ENCODE data around the gene BICC1.

DNA sequence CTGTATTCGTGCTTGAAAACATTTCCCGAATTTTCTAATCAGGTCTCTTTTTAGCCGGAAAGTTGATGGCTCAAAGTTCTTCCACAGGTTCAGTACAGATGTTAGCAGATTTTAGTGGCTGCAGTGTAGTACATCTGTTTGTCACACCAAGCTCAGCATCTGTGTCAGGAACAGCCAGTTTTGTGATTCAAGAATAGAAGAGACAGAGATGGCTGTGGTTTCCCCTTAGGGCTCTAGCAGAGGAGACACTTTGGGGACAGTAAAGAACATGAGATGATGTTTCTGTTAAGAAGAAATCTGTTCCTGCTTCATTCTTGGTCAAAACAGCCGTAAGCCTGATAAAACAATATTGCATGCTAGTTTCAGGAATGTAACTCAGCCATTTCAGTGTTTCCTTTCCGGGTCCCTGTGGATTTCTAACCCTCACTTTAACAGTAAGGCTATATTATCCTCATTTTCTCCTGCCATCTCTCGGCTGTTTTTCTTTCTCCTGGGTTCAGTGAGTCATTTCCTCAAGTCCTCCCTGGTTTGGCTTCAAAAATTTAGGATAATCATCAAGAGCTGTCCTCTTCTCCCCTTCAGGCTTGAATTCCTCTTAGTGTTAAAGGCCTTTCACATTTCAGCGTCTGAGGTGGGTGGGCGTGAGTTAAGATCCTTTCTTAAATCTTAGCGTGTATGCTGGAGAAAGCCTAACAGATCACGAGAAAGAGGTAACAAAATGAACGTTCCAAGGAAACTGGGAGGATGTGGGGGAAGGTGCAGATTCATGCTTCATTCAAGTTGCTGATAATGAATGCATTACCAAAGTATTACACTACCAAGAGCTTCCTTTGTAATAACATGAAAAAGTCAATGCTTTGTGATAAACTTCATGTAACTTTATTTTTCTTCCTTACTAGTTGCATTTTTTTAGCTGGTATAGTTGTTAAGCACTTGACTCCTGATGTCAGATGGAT is 37.1 kb upstream of the BICC1 start:
- TF ChIP-seq POLR2AphosphoS5 (IDR thresholded peaks at IDR 0.05; ENCODE audit: insufficient read depth, low read depth, low read length), result no peak
- TF ChIP-seq, protein P1, sequence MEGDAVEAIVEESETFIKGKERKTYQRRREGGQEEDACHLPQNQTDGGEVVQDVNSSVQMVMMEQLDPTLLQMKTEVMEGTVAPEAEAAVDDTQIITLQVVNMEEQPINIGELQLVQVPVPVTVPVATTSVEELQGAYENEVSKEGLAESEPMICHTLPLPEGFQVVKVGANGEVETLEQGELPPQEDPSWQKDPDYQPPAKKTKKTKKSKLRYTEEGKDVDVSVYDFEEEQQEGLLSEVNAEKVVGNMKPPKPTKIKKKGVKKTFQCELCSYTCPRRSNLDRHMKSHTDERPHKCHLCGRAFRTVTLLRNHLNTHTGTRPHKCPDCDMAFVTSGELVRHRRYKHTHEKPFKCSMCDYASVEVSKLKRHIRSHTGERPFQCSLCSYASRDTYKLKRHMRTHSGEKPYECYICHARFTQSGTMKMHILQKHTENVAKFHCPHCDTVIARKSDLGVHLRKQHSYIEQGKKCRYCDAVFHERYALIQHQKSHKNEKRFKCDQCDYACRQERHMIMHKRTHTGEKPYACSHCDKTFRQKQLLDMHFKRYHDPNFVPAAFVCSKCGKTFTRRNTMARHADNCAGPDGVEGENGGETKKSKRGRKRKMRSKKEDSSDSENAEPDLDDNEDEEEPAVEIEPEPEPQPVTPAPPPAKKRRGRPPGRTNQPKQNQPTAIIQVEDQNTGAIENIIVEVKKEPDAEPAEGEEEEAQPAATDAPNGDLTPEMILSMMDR (IDR thresholded peaks at IDR 0.05; ENCODE audit: extremely low read depth in 1 of 2, insufficient read depth in 1 of 2, low read depth in 1 of 2, low read length in 2 of 2), result no peak
- no peak for TF ChIP-seq MYC (IDR thresholded peaks at IDR 0.05; ENCODE audit: low read depth, low read length)
